Endothelial cell of umbilical vein (primary cell): ENCODE results near the gene PDE7B.

Source experiments
- CTCF ChIP-seq, 2 donors: IDR thresholded peaks; 1 replicate in 1 of 2; 2 replicates in 1 of 2; pipeline ENCODE4 v1.5.1; 2011; ENCODE audit warnings: low read length in 2 of 2, mild to moderate bottlenecking in 2 of 2, moderate library complexity in 2 of 2, control low read depth in 1 of 2, inconsistent platforms in 1 of 2, low read depth in 1 of 2; ENCODE audit not compliant: insufficient read depth in 1 of 2; ENCODE audit errors: extremely low read depth in 1 of 2
- EZH2 ChIP-seq: IDR thresholded peaks from 2 replicates; pipeline ENCODE4 v1.6.1; 2012; ENCODE audit warnings: borderline replicate concordance, low read depth, mild to moderate bottlenecking, moderate library complexity, low read length, inconsistent platforms; ENCODE audit not compliant: severe bottlenecking
- GATA2 ChIP-seq: IDR thresholded peaks from 2 replicates; pipeline ENCODE4 v1.7.0; 2011; ENCODE audit warnings: low read depth, mild to moderate bottlenecking, moderate library complexity, mixed read lengths, low read length; ENCODE audit not compliant: insufficient read length, insufficient read depth
- JUN ChIP-seq: IDR thresholded peaks from 2 replicates; pipeline ENCODE4 v1.6.1; 2011; ENCODE audit warnings: borderline replicate concordance, low read depth; ENCODE audit not compliant: insufficient read length, insufficient read depth
- MYC ChIP-seq: IDR thresholded peaks from one replicate; pipeline ENCODE4 v1.6.1; 2011; ENCODE audit warnings: mild to moderate bottlenecking, low read depth, low read length
- POLR2A ChIP-seq: IDR thresholded peaks from 2 replicates; pipeline ENCODE4 v1.6.1; 2012; ENCODE audit warnings: low read depth, mild to moderate bottlenecking, control low read depth, low read length
- POLR2AphosphoS5 ChIP-seq: IDR thresholded peaks from 2 replicates; pipeline ENCODE4 v1.6.1; 2012; ENCODE audit warnings: low read depth, mild to moderate bottlenecking, control low read depth, low read length, moderate library complexity; ENCODE audit not compliant: insufficient read depth
- TF ChIP-seq, protein P1 (sequence below): IDR thresholded peaks from 2 replicates; pipeline ENCODE4 v1.6.1; 2011; ENCODE audit not compliant: insufficient read depth, insufficient read length

DNA sequence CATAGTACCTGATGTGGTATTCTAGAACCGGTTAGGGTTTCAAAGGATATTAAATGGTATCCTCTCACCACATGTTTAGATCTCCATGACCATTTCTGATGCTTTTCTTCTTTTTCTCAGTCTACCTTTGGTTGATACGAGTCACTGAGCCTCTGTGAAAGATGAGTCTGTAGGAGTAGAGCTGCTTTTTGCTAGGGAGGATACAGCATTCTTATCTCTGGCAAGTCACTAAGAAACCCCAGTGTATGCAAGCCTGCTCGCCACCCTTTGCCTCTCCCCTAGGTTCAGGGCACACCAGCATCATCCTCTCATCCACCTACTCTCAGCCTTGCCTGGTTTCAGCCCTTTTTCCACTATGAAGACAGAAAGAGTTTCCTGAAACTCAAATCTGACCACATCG, 308.7 kb downstream of the PDE7B start:
- no peak for TF ChIP-seq CTCF (IDR thresholded peaks at IDR 0.05; ENCODE audit: extremely low read depth in 1 of 2, insufficient read depth in 1 of 2, low read depth in 1 of 2, low read length in 2 of 2)
- no peak for TF ChIP-seq EZH2
- no peak for TF ChIP-seq POLR2A
- TF ChIP-seq MYC, result no peak
- TF ChIP-seq POLR2AphosphoS5, result no peak
- TF ChIP-seq, protein P1, sequence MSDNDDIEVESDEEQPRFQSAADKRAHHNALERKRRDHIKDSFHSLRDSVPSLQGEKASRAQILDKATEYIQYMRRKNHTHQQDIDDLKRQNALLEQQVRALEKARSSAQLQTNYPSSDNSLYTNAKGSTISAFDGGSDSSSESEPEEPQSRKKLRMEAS, result no peak
- no peak for TF ChIP-seq JUN
- TF ChIP-seq GATA2, result no peak
